Measurements from ENCODE around the gene NEK10. TPM values are rescaled to one million over a fixed set of nuclear protein-coding genes. Genes with fewer than 3 reads are reported as not detected.

Gene NEK10
- total and polyA plus RNA-seq, 2 of the 13 experiments (the other 11 are each of a cell fraction or from before 2014, with no cell fraction given), result 2.8 to 14.2 TPM

GRCh38 chr3:27285668-27286067, 83.5 kb downstream of the NEK10 start:
- in situ Hi-C loops (cut with HindIII; ENCODE audit: extremely low pct_ligation_motif_present, low pct_unique_long_range_greater_than_20kb) (no loop called here), intact Hi-C loops (cut with micrococcal nuclease; ENCODE audit: unreplicated experiment) (no loop called here)
- no peaks in the 10 kb centered on the region; a peak in 1 of 5 replicates for H3K36me3 ChIP-seq (replicated peaks in 1 of 2; ENCODE audit: control insufficient read depth in 1 of 2, insufficient read depth in 2 of 2, low read length in 2 of 2)
- H3K27me3 ChIP-seq (ENCODE audit: control insufficient read depth in 1 of 2, insufficient read depth in 2 of 2, low read length in 2 of 2), result no peaks in the 10 kb centered on the region
- POLR2A ChIA-PET, result no interaction called here
- no peak overlapping the region for H3K27ac ChIP-seq (ENCODE audit: extremely low read length, insufficient read depth, low read length)
- CTCF ChIA-PET (ENCODE audit: low intra/inter-chr PET ratio, low total read pairs), result no interaction called here
- no peak overlapping the region for H3K9ac ChIP-seq (ENCODE audit: insufficient read depth, low read depth, low read length)
- DNase-seq (ENCODE audit: low spot score) (no peak), ATAC-seq (no peak), FAIRE-seq (no peak)
- H3K79me2 ChIP-seq (ENCODE audit: insufficient read depth, low read length), result no peaks in the 10 kb centered on the region
- TF ChIP-seq ZNF576 (CRISPR knock-in tag; IDR thresholded peaks at IDR 0.05) (no peak), CEBPB (IDR thresholded peaks at IDR 0.05; ENCODE audit: borderline replicate concordance, low read depth, low read length) (peak; percentile 77; the same call in 1 of the 2 replicates)
- BruUV-seq (replicated peaks), result no TSS peak
- H3K4me3 ChIP-seq (replicated peaks in 1 of 3; ENCODE audit: insufficient read depth in 1 of 3, low read depth in 2 of 3, low read length in 3 of 3), result no peak overlapping the region
- no peak overlapping the region for H2AFZ ChIP-seq (ENCODE audit: low read length)
- H3K9me3 ChIP-seq (ENCODE audit: low read length), result no peaks in the 10 kb centered on the region
- H4K20me1 ChIP-seq (ENCODE audit: insufficient read depth, low read length), result no peaks in the 10 kb centered on the region
- H3K4me2 ChIP-seq (ENCODE audit: low read depth, low read length), result no peak overlapping the region
- peaks cover 14% of the 10 kb centered on the region for H3K4me1 ChIP-seq (ENCODE audit: insufficient read depth, low read length)

GRCh38 chr3:27281671-27282150, 87.5 kb downstream of the NEK10 start:
- Histone ChIP-seq H3K79me2 (ENCODE audit: insufficient read depth, low read length) (no peaks in the 10 kb centered on the region), H3K9me3 (ENCODE audit: low read length) (no peaks in the 10 kb centered on the region), H3K36me3 (replicated peaks in 1 of 2; ENCODE audit: control insufficient read depth in 1 of 2, insufficient read depth in 2 of 2, low read length in 2 of 2) (peaks cover 0 to 3% of the 10 kb centered on the region in 2 experiments; a peak in 1 of 5 replicates), H3K27me3 (ENCODE audit: control insufficient read depth in 1 of 2, insufficient read depth in 2 of 2, low read length in 2 of 2) (no peaks in the 10 kb centered on the region), H3K4me2 (ENCODE audit: low read depth, low read length) (peak overlapping the region; percentile 62), H3K4me1 (ENCODE audit: insufficient read depth, low read length) (peaks cover 38% of the 10 kb centered on the region), H3K27ac (ENCODE audit: extremely low read length, insufficient read depth, low read length) (peak overlapping the region; percentile 65), H3K9ac (ENCODE audit: insufficient read depth, low read depth, low read length) (peak overlapping the region; percentile 31; the same call in 1 of the 2 replicates), H2AFZ (ENCODE audit: low read length) (no peak overlapping the region), H3K4me3 (replicated peaks in 1 of 3; ENCODE audit: insufficient read depth in 1 of 3, low read depth in 2 of 3, low read length in 3 of 3) (peak overlapping the region in 1 of 3 experiments; percentile 11; a peak in 1 of 6 replicates), H4K20me1 (ENCODE audit: insufficient read depth, low read length) (no peaks in the 10 kb centered on the region)
- in situ Hi-C loops (cut with HindIII; ENCODE audit: extremely low pct_ligation_motif_present, low pct_unique_long_range_greater_than_20kb) (no loop called here), intact Hi-C loops (cut with micrococcal nuclease; ENCODE audit: unreplicated experiment) (no loop called here)
- ChIA-PET POLR2A (interaction anchor here (0.8 kb wide), 1 partner anchor 151 kb away, joined by 3 read pairs; no protein-coding TSS in a partner anchor), CTCF (ENCODE audit: low intra/inter-chr PET ratio, low total read pairs) (no interaction called here)
- DNase-seq (ENCODE audit: low spot score) (peak; percentile 92), ATAC-seq (peak; percentile 98), FAIRE-seq (no peak)
- no TSS peak for BruUV-seq (replicated peaks)
- WGBS (ENCODE audit: low lambda C conversion rate), result 15% methylated on average over 2 of the region's 2 CpGs
- TF ChIP-seq FOXP1 (IDR thresholded peaks at IDR 0.05) (peak; percentile 94), FOXP1 (CRISPR knock-in tag; IDR thresholded peaks at IDR 0.05) (peak; percentile 94), ZNF225 (CRISPR knock-in tag; IDR thresholded peaks at IDR 0.05) (no peak), NFYC (CRISPR knock-in tag; IDR thresholded peaks at IDR 0.05) (no peak), SP1 (IDR thresholded peaks at IDR 0.05) (no peak), SP1 (CRISPR knock-in tag; IDR thresholded peaks at IDR 0.05) (no peak), SRF (IDR thresholded peaks at IDR 0.05; ENCODE audit: low read depth, low read length) (no peak), TFAP4 (IDR thresholded peaks at IDR 0.05; ENCODE audit: borderline replicate concordance, low read depth) (peak; percentile 75; the same call in 1 of the 2 replicates), ZSCAN9 (CRISPR knock-in tag; IDR thresholded peaks at IDR 0.05; ENCODE audit: borderline replicate concordance) (peak; percentile 37; the same call in 1 of the 2 replicates), ZNF275 (CRISPR knock-in tag; IDR thresholded peaks at IDR 0.05; ENCODE audit: borderline replicate concordance) (no peak), TRIM24 (CRISPR knock-in tag; IDR thresholded peaks at IDR 0.05) (no peak), ZXDC (CRISPR knock-in tag; IDR thresholded peaks at IDR 0.05) (no peak), FOXK1 (CRISPR knock-in tag; IDR thresholded peaks at IDR 0.05; ENCODE audit: borderline replicate concordance, low read depth) (peak; percentile 61; the same call in 1 of the 2 replicates)

Measured in HepG2 (cell line).